Stimulated activated CD4-positive, alpha-beta T cell treated with anti-CD3 and anti-CD28 coated beads, Interleukin-12 subunit alpha, Interleukin-12 subunit beta, amount 100 ng/mL, for 48 hours (primary cell): ENCODE data around the gene KLHDC8B.
A peak's percentile ranks its signal among the peaks of the same experiment; 100 is the strongest.

Experiments
- DNase-seq, 3 donors: peaks; one replicate each; pipeline ENCODE4 v3.0.0-alpha.2; 2020; ENCODE audit warnings: low read depth in 2 of 3, low spot score in 1 of 3

The KLHDC8B gene

GRCh38 chr3:49158103-49158709, 13.2 kb upstream of the KLHDC8B start:
- peak; percentile 34 to 50 (median 47) for DNase-seq

- no peak for DNase-seq
These were observed 12.6 kb upstream of the KLHDC8B start for GRCh38 chr3:49158792-49159191.

- DNase-seq, result no peak
These were observed 10.2 kb upstream of the KLHDC8B start for GRCh38 chr3:49161197-49161596.

GRCh38 chr3:49161808-49162530, 9.4 kb upstream of the KLHDC8B start:
- no peak for DNase-seq

- DNase-seq, result no peak
These were observed 8.5 kb upstream of the KLHDC8B start for GRCh38 chr3:49162751-49163419.

- no peak for DNase-seq
These were observed 7.8 kb upstream of the KLHDC8B start for GRCh38 chr3:49163609-49164008.

GRCh38 chr3:49164983-49165720, 6.2 kb upstream of the KLHDC8B start:
- DNase-seq, result no peak

- DNase-seq, result peak; percentile 60 to 69 (median 67)
These were observed 5.3 kb upstream of the KLHDC8B start, which contains the start of gene CCDC71 for GRCh38 chr3:49165771-49166751. Gene CCDC71, minus strand, starts transcription at chr3:49166331. Its CDS starts 2,123 bp downstream, at chr3:49164208.

- DNase-seq, result no peak
These were observed 4.4 kb upstream of the KLHDC8B start for GRCh38 chr3:49166752-49167556.

GRCh38 chr3:49170744-49171118, 667 bp upstream of the KLHDC8B start:
- no peak for DNase-seq

- no peak for DNase-seq
These were observed 540 bp downstream of the KLHDC8B start for GRCh38 chr3:49171775-49172500.

- DNase-seq, result no peak
These were observed 1.2 kb downstream of the KLHDC8B start for GRCh38 chr3:49172551-49173041.

- no peak for DNase-seq
These were observed 1.9 kb downstream of the KLHDC8B start for GRCh38 chr3:49173116-49173791.

GRCh38 chr3:49173792-49174170, 2.4 kb downstream of the KLHDC8B start:
- no peak for DNase-seq

- no peak for DNase-seq
These were observed 3.1 kb downstream of the KLHDC8B start for GRCh38 chr3:49174397-49174985.

- no peak for DNase-seq
These were observed 4.1 kb downstream of the KLHDC8B start for GRCh38 chr3:49175530-49175929.

GRCh38 chr3:49177073-49177472, 5.7 kb downstream of the KLHDC8B start:
- no peak for DNase-seq

GRCh38 chr3:49180116-49180515, 8.7 kb downstream of the KLHDC8B start:
- DNase-seq, result no peak
